ENCODE results near the gene IGFBP6.

Gene IGFBP6

GRCh38 chr12:53055471-53056266 is 41.8 kb upstream of the IGFBP6 start:
- H3K36me3 Mint-ChIP-seq = no peaks in the 10 kb centered on the region
- CTCF ChIA-PET = interaction anchor here (0.6 to 6.2 kb wide), 6 partner anchors 9 to 66 kb away, joined by 3 to 33 read pairs (median 11); no protein-coding TSS in a partner anchor
- H3K4me1 Mint-ChIP-seq = peaks cover 21% of the 10 kb centered on the region
- H3K27me3 Mint-ChIP-seq = peaks cover 50% of the 10 kb centered on the region
- no peak for DNase-seq
- H3K4me3 Mint-ChIP-seq = peak overlapping the region; percentile 13
- no peaks in the 10 kb centered on the region for H3K9me3 Mint-ChIP-seq
- H3K27ac Mint-ChIP-seq = no peak overlapping the region

- H3K4me3 Mint-ChIP-seq = no peak overlapping the region
- CTCF ChIA-PET = interaction anchor here (3.3 to 6.2 kb wide), 2 partner anchors 8 to 11 kb away, joined by 28 to 33 read pairs; no protein-coding TSS in a partner anchor
- H3K36me3 Mint-ChIP-seq = no peaks in the 10 kb centered on the region
- DNase-seq = no peak
- H3K27ac Mint-ChIP-seq = no peak overlapping the region
- no peaks in the 10 kb centered on the region for H3K9me3 Mint-ChIP-seq
- peaks cover 49% of the 10 kb centered on the region for H3K27me3 Mint-ChIP-seq
- H3K4me1 Mint-ChIP-seq = peaks cover 21% of the 10 kb centered on the region
Measured at GRCh38 chr12:53056296-53056695, 41.2 kb upstream of the IGFBP6 start.

GRCh38 chr12:53056901-53057300 is 40.6 kb upstream of the IGFBP6 start:
- Mint-ChIP-seq H3K4me1 (peaks cover 21% of the 10 kb centered on the region), H3K4me3 (no peak overlapping the region), H3K27ac (no peak overlapping the region), H3K27me3 (peaks cover 51% of the 10 kb centered on the region), H3K9me3 (no peaks in the 10 kb centered on the region), H3K36me3 (no peaks in the 10 kb centered on the region)
- CTCF ChIA-PET = interaction anchor here (1.2 to 6.2 kb wide), 5 partner anchors 8 to 43 kb away, joined by 3 to 33 read pairs (median 6); no protein-coding TSS in a partner anchor
- no peak for DNase-seq

GRCh38 chr12:53057816-53058500 is 39.5 kb upstream of the IGFBP6 start:
- Mint-ChIP-seq H3K36me3 (no peaks in the 10 kb centered on the region), H3K4me1 (peaks cover 18% of the 10 kb centered on the region), H3K9me3 (no peaks in the 10 kb centered on the region), H3K27ac (peak overlapping the region; percentile 47), H3K27me3 (peaks cover 51% of the 10 kb centered on the region), H3K4me3 (no peak overlapping the region)
- no peak for DNase-seq
- CTCF ChIA-PET = interaction anchor here (1.2 to 6.2 kb wide), 4 partner anchors 8 to 41 kb away, joined by 3 to 33 read pairs (median 6); no protein-coding TSS in a partner anchor

GRCh38 chr12:53058674-53059433 is 38.6 kb upstream of the IGFBP6 start:
- no peaks in the 10 kb centered on the region for H3K9me3 Mint-ChIP-seq
- peaks cover 14% of the 10 kb centered on the region for H3K4me1 Mint-ChIP-seq
- no peak overlapping the region for H3K27ac Mint-ChIP-seq
- CTCF ChIA-PET = interaction anchor here (6.2 kb wide), 1 partner anchor 13 kb away, joined by 33 read pairs; no protein-coding TSS in a partner anchor
- no peak for DNase-seq
- H3K36me3 Mint-ChIP-seq = no peaks in the 10 kb centered on the region
- H3K27me3 Mint-ChIP-seq = peaks cover 51% of the 10 kb centered on the region
- no peak overlapping the region for H3K4me3 Mint-ChIP-seq

GRCh38 chr12:53059434-53060063 is 37.9 kb upstream of the IGFBP6 start:
- no peak overlapping the region for H3K27ac Mint-ChIP-seq
- H3K27me3 Mint-ChIP-seq = peaks cover 46% of the 10 kb centered on the region
- no peaks in the 10 kb centered on the region for H3K9me3 Mint-ChIP-seq
- H3K36me3 Mint-ChIP-seq = peaks cover under 1% of the 10 kb centered on the region
- no peak overlapping the region for H3K4me3 Mint-ChIP-seq
- DNase-seq = no peak
- H3K4me1 Mint-ChIP-seq = peaks cover 9% of the 10 kb centered on the region
- CTCF ChIA-PET = no interaction called here

GRCh38 chr12:53060064-53060720 is 37.3 kb upstream of the IGFBP6 start:
- CTCF ChIA-PET = no interaction called here
- no peak overlapping the region for H3K27ac Mint-ChIP-seq
- peaks cover 46% of the 10 kb centered on the region for H3K27me3 Mint-ChIP-seq
- DNase-seq = no peak
- peaks cover 7% of the 10 kb centered on the region for H3K36me3 Mint-ChIP-seq
- peaks cover 6% of the 10 kb centered on the region for H3K4me1 Mint-ChIP-seq
- no peak overlapping the region for H3K4me3 Mint-ChIP-seq
- no peaks in the 10 kb centered on the region for H3K9me3 Mint-ChIP-seq

GRCh38 chr12:53060721-53061276 is 36.7 kb upstream of the IGFBP6 start:
- H3K36me3 Mint-ChIP-seq = peaks cover 9% of the 10 kb centered on the region
- H3K27ac Mint-ChIP-seq = no peak overlapping the region
- CTCF ChIA-PET = interaction anchor here (1.2 kb wide), 2 partner anchors 10 to 22 kb away, joined by 3 read pairs; no protein-coding TSS in a partner anchor
- H3K4me3 Mint-ChIP-seq = no peak overlapping the region
- no peak for DNase-seq
- H3K27me3 Mint-ChIP-seq = peaks cover 41% of the 10 kb centered on the region
- H3K4me1 Mint-ChIP-seq = peaks cover under 1% of the 10 kb centered on the region
- no peaks in the 10 kb centered on the region for H3K9me3 Mint-ChIP-seq

- Mint-ChIP-seq H3K27ac (no peak overlapping the region), H3K4me3 (no peak overlapping the region), H3K36me3 (peaks cover 16% of the 10 kb centered on the region), H3K9me3 (no peaks in the 10 kb centered on the region), H3K4me1 (peaks cover 5% of the 10 kb centered on the region), H3K27me3 (peaks cover 34% of the 10 kb centered on the region)
- CTCF ChIA-PET = interaction anchor here (0.7 to 1.4 kb wide), 6 partner anchors 8 to 284 kb away, joined by 3 to 7 read pairs (median 3); no protein-coding TSS in a partner anchor
- DNase-seq = no peak
Measured at GRCh38 chr12:53061404-53062010, 36.0 kb upstream of the IGFBP6 start.

GRCh38 chr12:53062011-53062961 is 35.2 kb upstream of the IGFBP6 start:
- no peak overlapping the region for H3K4me3 Mint-ChIP-seq
- H3K4me1 Mint-ChIP-seq = peaks cover 5% of the 10 kb centered on the region
- CTCF ChIA-PET = interaction anchor here (0.7 to 12.1 kb wide), 9 partner anchors 7 to 283 kb away, joined by 3 to 250 read pairs (median 3); partner anchors contain the start of genes IGFBP6 and SOAT2
- H3K36me3 Mint-ChIP-seq = peaks cover 17% of the 10 kb centered on the region
- H3K27ac Mint-ChIP-seq = no peak overlapping the region
- DNase-seq = no peak
- no peaks in the 10 kb centered on the region for H3K9me3 Mint-ChIP-seq
- peaks cover 28% of the 10 kb centered on the region for H3K27me3 Mint-ChIP-seq

GRCh38 chr12:53062977-53063707 is 34.3 kb upstream of the IGFBP6 start:
- no peaks in the 10 kb centered on the region for H3K9me3 Mint-ChIP-seq
- CTCF ChIA-PET = interaction anchor here (1.2 to 12.1 kb wide), 4 partner anchors 8 to 37 kb away, joined by 3 to 250 read pairs (median 17); partner anchors contain the start of genes IGFBP6 and SOAT2
- no peak overlapping the region for H3K4me3 Mint-ChIP-seq
- no peak for DNase-seq
- no peak overlapping the region for H3K27ac Mint-ChIP-seq
- H3K4me1 Mint-ChIP-seq = peaks cover 5% of the 10 kb centered on the region
- H3K27me3 Mint-ChIP-seq = peaks cover 19% of the 10 kb centered on the region
- peaks cover 17% of the 10 kb centered on the region for H3K36me3 Mint-ChIP-seq

Measured in activated naive CD4-positive, alpha-beta T cell treated with anti-CD3 and anti-CD28 coated beads, Interleukin-2, amount 10 ng/mL, durations not matched to agents 7 days and 5 days (primary cell).